ENCODE data around the gene CCDC18. TPM values are rescaled to one million over a fixed set of nuclear protein-coding genes. Genes with fewer than 3 reads are reported as not detected.
"Not testable (repeated sequence)": the region's sequence is repeated elsewhere in the genome, so short reads cannot be mapped to it uniquely, and the experiment has no call there.

Gene CCDC18
- total RNA-seq, 1 donor = 14.7 TPM

DNA sequence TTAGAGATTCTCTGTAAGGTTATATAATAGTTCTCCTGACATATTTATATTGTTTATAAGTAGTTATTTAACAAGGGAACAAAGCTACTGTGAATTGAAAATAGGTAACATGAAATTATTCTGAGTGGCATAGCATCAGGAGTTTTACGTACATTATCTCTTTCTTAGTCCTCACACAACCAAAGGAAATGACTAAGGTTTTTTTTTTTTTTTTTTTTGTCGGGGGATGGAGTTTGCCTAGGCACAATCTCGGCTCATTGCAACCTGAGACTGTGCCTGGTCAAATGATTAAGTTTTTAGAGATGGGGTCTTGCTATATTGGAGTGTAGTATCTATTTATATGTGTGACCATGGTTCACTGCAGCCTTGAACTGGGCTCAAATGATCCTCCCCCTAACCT, 25.2 kb upstream of the CCDC18 start:
- no peak for DNase-seq (ENCODE audit: low read depth)
- TF ChIP-seq, protein P1, sequence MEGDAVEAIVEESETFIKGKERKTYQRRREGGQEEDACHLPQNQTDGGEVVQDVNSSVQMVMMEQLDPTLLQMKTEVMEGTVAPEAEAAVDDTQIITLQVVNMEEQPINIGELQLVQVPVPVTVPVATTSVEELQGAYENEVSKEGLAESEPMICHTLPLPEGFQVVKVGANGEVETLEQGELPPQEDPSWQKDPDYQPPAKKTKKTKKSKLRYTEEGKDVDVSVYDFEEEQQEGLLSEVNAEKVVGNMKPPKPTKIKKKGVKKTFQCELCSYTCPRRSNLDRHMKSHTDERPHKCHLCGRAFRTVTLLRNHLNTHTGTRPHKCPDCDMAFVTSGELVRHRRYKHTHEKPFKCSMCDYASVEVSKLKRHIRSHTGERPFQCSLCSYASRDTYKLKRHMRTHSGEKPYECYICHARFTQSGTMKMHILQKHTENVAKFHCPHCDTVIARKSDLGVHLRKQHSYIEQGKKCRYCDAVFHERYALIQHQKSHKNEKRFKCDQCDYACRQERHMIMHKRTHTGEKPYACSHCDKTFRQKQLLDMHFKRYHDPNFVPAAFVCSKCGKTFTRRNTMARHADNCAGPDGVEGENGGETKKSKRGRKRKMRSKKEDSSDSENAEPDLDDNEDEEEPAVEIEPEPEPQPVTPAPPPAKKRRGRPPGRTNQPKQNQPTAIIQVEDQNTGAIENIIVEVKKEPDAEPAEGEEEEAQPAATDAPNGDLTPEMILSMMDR (IDR thresholded peaks at IDR 0.05; ENCODE audit: insufficient read depth, low read depth, low read length) = no peak
- no peak overlapping the region for H3K4me3 ChIP-seq (ENCODE audit: low read depth, low read length)

DNA sequence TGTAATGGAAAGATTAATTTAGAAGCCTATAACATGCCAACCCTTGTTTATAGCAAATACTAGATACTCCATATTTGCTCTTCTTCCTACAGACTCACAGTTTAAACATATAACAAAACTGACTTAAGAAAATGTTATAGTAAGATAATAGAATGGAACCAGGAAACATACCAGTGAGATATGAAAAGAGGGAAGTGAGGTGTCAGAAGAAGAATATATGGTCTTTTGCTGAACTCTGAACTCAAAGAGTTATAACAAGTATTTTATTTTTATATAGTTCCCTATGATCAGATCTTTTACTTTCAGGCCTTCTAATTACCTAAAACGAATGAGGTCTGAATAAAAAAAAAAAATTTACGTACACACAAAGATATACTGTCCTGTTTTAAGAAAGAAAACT, 21.2 kb upstream of the CCDC18 start:
- DNase-seq (ENCODE audit: low read depth) = no peak
- TF ChIP-seq, protein P1 (IDR thresholded peaks at IDR 0.05; ENCODE audit: insufficient read depth, low read depth, low read length) = no peak
- H3K4me3 ChIP-seq (ENCODE audit: low read depth, low read length) = no peak overlapping the region

DNA sequence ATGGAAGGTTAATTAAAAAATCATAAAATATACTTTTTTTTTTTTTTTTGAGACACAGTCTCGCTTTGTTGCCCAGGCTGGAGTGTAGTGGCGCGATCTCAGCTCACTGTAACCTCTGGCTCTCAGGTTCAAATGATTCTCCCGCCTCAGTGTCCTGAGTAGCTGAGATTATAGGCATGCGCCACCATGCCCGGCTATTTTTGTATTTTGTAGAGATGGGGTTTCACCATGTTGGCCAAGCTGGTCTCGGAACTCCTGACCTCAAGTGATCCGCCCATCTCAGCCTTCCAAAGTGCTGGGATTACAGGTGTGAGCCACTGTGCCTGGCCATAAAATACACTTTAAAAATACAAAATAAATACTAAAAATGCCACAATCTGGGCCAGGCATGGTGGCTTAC, 17.2 kb upstream of the CCDC18 start:
- not testable (repeated sequence) for DNase-seq (ENCODE audit: low read depth); H3K4me3 ChIP-seq (ENCODE audit: low read depth, low read length)

DNA sequence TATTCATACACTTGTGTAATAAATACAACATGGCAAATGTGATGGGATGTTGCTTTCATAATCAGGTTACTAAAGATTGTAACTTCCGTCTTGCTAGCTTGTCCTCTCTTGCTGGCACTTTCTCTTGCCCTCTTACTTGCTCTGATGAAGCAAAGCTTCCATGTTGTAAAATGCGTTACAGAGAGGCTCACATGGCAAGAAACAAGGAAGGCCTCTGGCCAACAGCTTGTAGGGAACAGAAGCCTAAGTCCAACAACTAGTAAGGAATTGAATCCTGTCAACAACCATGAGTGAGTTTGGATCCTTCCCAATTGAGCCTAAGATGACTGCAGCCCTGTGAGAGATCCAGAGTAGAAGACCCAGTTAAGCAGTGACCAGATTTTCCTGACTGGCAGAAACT, 15.7 kb upstream of the CCDC18 start:
- DNase-seq (ENCODE audit: low read depth) = no peak
- H3K4me3 ChIP-seq (ENCODE audit: low read depth, low read length) = no peak overlapping the region
- TF ChIP-seq, protein P1 (IDR thresholded peaks at IDR 0.05; ENCODE audit: insufficient read depth, low read depth, low read length) = no peak

DNA sequence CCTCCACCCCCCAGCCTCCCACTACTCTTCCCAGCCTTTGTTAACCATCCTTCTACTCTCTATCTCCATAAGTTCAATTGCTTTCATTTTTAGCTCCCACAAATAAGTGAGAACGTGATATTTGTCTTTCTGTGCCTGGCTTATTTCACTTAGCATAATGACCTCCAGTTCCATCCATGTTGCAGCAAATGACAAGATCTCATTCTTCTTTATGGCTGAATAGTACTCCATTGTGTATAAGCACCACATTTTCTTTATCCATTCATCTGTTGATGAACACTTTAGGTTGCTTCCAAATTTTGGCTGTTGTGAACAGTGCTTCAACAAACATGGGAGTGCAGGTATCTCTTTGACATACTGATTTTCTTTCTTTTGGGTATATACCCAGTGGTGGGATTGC, 14.6 kb upstream of the CCDC18 start:
- not testable (repeated sequence) for H3K4me3 ChIP-seq (ENCODE audit: low read depth, low read length); DNase-seq (ENCODE audit: low read depth)

DNA sequence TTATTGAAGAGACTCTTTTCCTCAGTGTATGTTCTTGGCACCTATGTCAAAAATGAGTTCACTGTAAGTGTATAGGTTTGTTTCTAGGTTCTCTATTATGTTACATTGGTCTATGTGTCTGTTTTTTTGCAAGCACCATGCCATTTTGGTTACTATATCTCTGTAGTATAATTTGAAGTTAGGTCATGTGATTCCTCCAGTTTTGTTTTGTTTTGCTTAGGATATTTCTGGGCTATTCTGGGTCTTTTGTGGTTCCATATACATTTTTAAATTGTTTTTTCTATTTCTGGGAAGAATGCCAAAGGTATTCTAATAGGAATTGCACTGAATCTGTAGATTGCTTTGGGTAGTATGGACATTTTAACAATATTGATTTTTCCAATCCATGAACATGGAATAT, 13.5 kb upstream of the CCDC18 start:
- TF ChIP-seq, protein P1 (IDR thresholded peaks at IDR 0.05; ENCODE audit: insufficient read depth, low read depth, low read length) = no peak
- no peak for DNase-seq (ENCODE audit: low read depth)
- no peak overlapping the region for H3K4me3 ChIP-seq (ENCODE audit: low read depth, low read length)

DNA sequence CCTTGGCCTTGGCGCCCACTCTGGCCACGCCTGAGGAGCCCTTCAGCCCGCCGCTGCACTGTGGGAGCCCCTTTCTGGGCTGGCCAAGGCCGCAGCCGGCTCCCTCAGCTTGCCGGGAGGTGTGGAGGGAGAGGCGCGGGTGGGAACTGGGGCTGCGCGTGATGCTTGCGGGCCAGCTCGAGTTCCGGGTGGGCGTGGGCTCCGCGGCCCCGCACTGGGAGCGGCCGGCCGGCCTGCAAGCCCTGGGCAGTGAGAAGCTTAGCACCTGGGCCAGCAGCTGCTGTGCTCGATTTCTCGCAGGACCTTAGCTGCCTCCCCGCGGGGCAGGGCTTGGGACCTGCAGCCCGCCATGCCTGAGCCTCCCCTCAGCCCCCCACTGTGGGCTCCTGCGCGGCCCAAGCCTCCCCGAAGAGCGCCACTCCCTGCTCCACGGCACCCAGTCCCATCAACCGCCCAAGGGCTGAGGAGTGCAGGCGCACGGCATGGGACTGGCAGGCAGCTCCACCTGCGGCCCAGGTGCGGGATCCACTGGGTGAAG, 10.3 kb upstream of the CCDC18 start:
- not testable (repeated sequence) for H3K4me3 ChIP-seq (ENCODE audit: low read depth, low read length); DNase-seq (ENCODE audit: low read depth)

DNA sequence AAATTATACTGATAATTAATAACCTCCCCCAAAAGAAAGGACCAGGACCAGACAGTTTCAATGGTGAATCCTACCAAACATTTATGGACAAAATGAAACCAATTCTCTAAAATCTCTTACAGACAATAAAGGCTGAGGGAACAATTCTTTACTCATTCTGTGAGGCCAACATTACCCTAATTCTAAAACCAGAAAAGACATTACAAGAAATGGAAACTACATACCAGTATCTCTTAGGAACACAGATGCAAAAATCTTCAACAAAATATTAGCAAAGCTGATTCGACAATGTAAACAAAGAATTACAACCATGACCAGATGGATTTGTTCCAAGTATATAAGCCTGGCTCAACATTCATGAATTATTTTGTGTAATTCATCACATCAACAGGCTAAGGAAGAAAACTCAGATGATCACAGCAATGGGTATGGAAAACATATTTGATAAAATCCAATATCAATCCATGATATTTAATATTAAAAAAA, 8.9 kb upstream of the CCDC18 start:
- TF ChIP-seq, protein P1 (IDR thresholded peaks at IDR 0.05; ENCODE audit: insufficient read depth, low read depth, low read length) = no peak
- peak; percentile 42 for DNase-seq (ENCODE audit: low read depth)
- no peak overlapping the region for H3K4me3 ChIP-seq (ENCODE audit: low read depth, low read length)
